HG02981 (cell line): ENCODE results near the gene GIPR.
"Not testable (repeated sequence)": the region's sequence is repeated elsewhere in the genome, so short reads cannot be mapped to it uniquely, and the experiment has no call there.

Experiments used
- ATAC-seq: cut with Tn5 transposase; IDR thresholded peaks from one replicate; pipeline ENCODE4 v1.9.1; 2021; ENCODE audit warnings: mild to moderate bottlenecking, moderate library complexity; ENCODE audit not compliant: unreplicated experiment

GIPR gene

DNA sequence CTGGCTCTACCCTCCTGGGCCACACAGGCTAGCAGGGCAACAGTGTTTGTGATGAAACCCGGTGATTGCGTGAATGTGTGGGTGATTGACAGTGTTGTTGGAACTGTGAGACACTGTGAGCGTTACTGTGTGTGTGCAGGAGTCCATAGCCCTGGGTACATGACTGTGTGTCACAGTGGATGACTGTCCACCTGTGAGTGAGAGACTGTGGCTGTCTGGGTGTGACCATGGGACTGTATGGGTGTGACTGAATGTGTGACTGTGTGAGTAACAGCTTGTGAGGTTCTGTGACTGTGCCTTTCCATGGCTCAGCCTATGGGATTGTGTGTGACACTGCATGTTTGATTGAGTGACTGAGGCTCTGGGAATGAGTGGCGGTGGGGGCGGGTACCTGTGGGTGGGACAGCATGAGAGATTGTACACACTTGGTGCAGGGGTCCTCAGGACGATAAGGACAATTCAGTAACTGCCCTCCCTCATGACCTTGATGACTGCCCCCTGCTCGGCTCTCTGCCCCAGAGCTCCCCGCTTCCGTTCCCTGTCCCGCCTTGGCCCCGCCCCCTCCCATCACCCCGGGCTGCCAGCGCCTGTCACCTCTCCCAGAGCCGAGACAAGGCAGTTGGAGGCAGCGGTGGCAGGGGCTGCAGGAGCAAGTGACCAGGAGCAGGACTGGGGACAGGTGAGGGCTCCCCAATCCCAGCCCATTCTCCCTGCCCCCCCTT is at the start of gene GIPR:
Gene GIPR, plus strand, starts transcription at position 602 of the 722 bp plus-strand sequence. CDS start 1,300 bp downstream, outside the sequence.
- no peak for ATAC-seq

DNA sequence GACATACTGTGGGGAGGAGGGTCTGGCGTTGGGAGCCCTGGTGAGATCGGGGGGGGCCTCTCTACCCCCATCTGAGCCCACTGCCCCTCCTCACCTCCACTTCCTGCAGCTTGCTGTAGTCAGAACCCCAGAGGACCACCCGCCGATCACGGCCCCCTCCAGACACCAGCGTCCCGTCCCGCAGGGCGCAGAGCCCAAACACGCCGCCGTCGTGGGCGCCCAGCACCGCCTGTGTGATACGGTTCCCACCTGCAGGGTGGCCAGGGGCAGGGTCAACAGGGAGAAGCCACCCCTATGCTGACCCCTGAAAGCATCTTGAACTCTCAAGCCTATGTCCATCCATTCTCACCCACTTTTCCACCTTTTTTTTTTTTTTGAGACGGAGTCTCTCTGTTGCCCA is 46.6 kb upstream of the GIPR start:
- no peak for ATAC-seq

DNA sequence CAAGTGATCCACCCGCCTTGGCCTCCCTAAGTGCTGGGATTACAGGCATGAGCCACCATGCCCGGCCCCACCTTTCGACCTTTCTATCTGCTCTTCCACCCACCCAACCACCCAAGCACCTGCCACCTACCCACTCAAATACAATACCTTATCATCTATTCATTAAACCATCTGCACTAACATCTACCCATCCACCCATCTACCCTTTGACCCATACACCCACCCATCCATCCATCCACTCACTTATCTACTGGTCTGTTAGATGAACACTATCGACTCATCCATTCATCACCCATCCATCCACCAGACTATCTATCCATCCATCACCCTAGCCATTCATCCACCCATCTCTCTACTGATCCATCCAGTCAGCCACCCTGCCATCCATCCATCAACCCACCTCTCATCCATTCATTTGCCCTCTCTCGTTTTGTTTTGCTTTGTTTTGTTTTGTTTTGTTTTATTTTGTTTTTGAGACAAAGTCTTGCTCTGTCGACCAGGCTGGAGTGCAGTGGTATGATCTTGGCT is 46.0 kb upstream of the GIPR start:
- no peak for ATAC-seq

- ATAC-seq: no peak
Measured at GRCh38 chr19:45623984-45624383, 44.0 kb upstream of the GIPR start.

DNA sequence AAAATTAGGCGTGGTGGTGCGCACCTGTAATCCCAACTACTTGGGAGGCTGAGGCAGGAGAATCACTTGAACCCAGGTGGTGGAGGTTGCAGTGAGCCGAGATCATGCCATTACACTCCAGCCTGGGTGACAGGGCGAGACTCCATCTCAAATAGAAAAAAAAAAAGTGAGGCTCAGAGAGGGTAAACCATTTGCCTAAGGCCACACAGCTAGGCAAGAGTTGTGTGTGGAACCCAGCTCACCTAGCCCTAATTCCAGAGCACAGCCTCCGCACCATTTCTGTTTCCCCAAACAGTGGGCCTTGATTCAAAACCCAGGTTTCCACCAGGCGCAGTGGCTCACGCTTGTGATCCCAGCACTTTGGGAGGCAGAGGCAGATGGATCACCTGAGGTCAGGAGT is 39.8 kb upstream of the GIPR start:
- ATAC-seq: not testable (repeated sequence)

- ATAC-seq: no peak
Measured at GRCh38 chr19:45629704-45630103, 38.3 kb upstream of the GIPR start.

DNA sequence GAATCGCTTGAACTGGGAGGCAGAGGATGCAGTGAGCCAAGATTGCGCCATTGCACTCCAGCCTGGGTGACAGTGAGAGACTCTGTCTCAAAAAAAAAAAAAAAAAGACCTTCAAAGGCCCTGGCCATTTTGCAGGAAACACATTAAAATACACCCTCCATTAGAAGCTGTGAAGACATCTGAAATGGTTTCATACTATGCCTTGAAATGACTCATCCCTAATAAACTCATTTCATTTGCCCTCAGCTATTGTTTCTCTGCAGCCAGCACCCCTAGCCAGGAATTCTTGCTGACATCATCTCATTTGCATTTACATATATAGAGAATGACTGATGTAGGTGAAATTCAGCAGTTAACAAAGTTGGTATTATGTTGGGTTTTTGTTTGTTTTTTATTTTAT is 37.6 kb upstream of the GIPR start:
- no peak for ATAC-seq

DNA sequence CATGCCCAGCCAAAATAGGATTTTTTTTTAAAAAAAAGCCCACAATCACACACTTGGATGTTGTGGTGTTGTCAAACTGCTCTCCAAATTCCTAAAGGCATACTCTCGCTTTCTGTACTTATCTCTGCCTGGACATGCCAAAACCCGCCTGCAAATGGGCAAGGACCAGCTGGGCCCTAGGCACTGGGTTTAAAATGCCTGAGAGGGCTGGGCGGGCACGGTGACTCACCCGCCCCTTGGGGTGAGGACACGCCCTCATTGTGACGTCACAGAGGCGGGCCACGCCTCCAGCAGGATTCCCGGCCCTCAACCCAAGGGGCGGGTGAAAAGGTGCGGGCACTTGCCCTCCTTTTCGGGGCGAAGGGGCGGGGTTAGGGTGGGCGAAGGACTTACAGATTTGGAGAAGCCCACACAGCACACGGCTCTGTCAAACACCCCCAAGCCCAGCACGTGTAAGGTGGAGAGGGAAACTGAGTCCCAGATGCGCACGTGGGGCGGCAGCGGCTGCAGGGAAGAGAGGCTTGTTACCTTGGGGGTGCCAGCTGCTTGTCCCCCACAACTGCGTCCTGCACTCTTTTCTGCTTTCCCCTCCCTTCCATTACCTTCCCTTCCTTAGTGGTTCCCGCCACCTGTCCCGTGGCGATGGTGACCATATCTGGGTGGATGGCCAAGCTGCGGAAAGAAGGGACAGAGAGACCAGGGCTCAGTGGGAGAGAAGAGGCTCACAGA is 35.4 kb upstream of the GIPR start:
- ATAC-seq: no peak

DNA sequence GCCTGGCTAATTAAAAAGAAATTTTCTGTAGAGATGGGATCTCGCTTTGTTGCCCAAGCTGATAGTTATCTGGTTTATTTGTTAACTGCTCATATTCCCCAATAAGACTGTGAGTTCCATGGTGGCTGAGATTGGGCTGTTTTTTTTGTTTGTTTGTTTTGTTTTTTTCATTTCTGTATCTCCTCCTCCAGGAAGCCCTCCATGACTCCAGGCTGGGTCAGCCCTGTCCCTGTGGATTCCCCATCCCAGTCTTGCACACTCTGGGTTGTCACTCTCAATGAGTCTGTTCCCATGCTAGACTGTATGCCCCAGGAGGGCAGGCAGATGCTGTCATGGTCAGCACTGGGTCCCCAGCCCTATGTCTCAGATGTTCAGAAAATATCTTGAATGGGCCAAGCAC is 31.7 kb upstream of the GIPR start:
- ATAC-seq: no peak

DNA sequence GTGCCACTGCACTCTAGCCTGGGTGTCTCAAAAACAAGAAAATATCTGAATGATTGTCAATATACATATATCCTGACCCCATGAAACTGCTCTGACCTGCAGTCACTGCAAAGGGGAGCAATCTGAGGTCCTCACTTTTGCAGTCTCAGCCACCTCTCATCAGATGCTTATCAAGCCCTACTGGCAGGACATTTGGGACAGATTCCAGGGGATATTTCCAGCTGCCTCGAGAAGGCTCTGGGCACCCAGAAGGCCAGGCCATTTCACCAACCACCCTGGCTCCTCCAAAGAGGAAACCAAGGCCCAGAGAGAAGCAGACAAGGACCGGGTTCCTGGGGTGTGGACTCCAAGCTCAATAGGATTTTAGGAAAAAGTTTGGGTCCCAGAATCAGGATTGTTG is 31.1 kb upstream of the GIPR start:
- no peak for ATAC-seq

GRCh38 chr19:45637890-45638667 is 29.9 kb upstream of the GIPR start:
- no peak for ATAC-seq

GRCh38 chr19:45638930-45639729 is 28.9 kb upstream of the GIPR start, which contains the start of gene EML2:
TSS of gene EML2 (minus strand) at chr19:45639397. CDS start at chr19:45639376, 21 bp downstream.
- no peak for ATAC-seq

GRCh38 chr19:45640849-45641273 is 27.2 kb upstream of the GIPR start:
- ATAC-seq: no peak

GRCh38 chr19:45641274-45642105 is 26.5 kb upstream of the GIPR start:
- peak; percentile 41 for ATAC-seq

GRCh38 chr19:45643024-45643926 is 24.7 kb upstream of the GIPR start:
- no peak for ATAC-seq

DNA sequence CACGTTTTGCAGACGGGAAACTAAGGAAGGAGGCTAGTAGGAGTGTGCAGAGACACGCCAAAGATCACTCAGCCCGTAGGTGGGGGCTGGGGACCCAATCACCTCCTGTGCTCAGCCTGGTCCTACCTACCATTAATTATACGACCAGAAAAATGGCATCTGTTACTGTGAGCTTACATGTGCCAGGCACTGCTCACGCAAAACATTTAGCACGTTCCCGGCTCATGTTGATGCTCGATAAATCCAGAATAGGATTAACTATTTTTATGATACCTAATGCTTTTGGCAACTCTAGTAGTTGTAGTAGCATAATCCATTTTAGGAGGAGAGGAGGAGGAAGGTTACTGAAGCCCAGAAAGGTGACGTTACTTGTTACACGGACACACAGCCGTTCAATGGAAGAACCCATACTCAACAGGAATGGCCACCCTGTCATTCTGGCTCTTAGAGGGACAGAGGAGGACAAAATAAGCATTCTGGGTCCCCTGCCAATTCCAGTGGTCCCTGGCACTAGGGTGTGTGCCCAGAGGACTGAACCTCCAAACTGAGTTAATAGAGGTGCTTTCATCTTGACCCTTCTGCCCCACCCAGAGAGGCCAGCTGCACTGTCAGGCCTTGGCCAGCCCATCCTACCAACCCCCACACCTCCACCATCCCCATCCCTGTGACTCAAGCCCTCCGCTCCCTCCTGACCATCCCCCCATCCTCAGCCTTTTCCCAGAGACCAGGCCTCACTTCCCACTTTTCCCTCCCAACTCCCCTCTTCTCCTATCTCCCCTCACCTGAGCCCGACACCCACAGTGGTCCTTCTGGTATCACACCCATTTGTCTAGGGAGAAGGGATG is 23.9 kb upstream of the GIPR start:
- ATAC-seq: no peak

DNA sequence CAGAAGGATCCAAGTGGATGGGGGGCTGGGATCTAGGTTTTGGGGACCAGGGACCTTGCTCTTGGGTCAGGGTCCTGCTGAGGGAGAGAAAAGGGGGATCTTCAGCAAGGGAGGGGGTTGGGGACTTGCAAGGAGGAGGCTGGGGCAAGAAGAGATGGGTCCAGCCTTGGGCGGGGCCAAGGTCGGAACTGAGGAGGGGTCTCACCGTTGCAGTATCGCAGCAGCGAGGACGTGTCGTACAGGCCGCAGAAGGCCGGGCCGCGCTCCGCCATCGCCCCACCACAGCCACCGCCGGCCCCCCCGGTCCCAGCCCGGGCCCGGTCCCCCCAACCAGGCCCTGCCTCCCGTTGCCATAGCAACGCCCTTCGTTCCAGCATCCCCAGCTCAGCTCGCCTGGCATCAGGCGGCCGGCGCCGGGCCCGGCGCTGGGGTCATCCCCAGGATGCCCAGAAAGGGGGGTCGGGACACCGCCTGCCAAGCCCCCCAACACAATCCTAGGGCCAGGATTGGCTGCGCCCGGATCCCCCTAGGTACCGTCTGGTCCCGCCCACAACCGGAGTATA is 22.9 kb upstream of the GIPR start:
- ATAC-seq: no peak
